NB4 (cell line): ENCODE data around the gene KIR3DL3.
"Not testable (repeated sequence)": the region's sequence is repeated elsewhere in the genome, so short reads cannot be mapped to it uniquely, and the experiment has no call there.

Experiments
- POLR2A ChIP-seq: IDR thresholded peaks from 2 replicates; pipeline ENCODE4 v1.6.1; 2011; ENCODE audit warnings: mild to moderate bottlenecking; ENCODE audit not compliant: insufficient read length; ENCODE audit errors: extremely low read depth
- TF ChIP-seq, protein P1 (sequence below): IDR thresholded peaks from one replicate; pipeline ENCODE4 v1.5.1; 2012; ENCODE audit warnings: low read depth, low read length

GRCh38 chr19:54777851-54778250 lies 53.6 kb downstream of the KIR3DL3 start:
- not testable (repeated sequence) for TF ChIP-seq POLR2A
- TF ChIP-seq, protein P1, sequence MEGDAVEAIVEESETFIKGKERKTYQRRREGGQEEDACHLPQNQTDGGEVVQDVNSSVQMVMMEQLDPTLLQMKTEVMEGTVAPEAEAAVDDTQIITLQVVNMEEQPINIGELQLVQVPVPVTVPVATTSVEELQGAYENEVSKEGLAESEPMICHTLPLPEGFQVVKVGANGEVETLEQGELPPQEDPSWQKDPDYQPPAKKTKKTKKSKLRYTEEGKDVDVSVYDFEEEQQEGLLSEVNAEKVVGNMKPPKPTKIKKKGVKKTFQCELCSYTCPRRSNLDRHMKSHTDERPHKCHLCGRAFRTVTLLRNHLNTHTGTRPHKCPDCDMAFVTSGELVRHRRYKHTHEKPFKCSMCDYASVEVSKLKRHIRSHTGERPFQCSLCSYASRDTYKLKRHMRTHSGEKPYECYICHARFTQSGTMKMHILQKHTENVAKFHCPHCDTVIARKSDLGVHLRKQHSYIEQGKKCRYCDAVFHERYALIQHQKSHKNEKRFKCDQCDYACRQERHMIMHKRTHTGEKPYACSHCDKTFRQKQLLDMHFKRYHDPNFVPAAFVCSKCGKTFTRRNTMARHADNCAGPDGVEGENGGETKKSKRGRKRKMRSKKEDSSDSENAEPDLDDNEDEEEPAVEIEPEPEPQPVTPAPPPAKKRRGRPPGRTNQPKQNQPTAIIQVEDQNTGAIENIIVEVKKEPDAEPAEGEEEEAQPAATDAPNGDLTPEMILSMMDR = not testable (repeated sequence)
